ENCODE data around the gene G3BP2. TPM values are rescaled to one million over a fixed set of nuclear protein-coding genes. Genes with fewer than 3 reads are reported as not detected.
A peak's percentile ranks its signal among the peaks of the same experiment; 100 is the strongest.

G3BP2 gene
- total and polyA plus RNA-seq, 9 of the 15 experiments (the other 6 are each of a cell fraction or from before 2014, with no cell fraction given) = 25.2 to 222 (median 130) TPM

- H3K4me2 ChIP-seq (ENCODE audit: insufficient read depth, low read length) = peak overlapping the region; percentile 96
- H3K9me1 ChIP-seq (ENCODE audit: control insufficient read depth, insufficient read depth, low read length) = peaks cover 6% of the 10 kb centered on the region
- peaks cover 0 to 23% of the 10 kb centered on the region in 2 experiments; a peak in 3 of 5 replicates for H3K4me1 ChIP-seq (replicated peaks in 1 of 2; ENCODE audit: control insufficient read depth in 2 of 2, insufficient read depth in 2 of 2, low read length in 2 of 2)
- BruUV-seq (replicated peaks) = TSS peak; percentile 99
- peak; percentile 46 for FAIRE-seq
- CTCF ChIA-PET (ENCODE audit: low intra/inter-chr PET ratio) = no interaction called here
- peak overlapping the region; percentile 94 for H3K4me3 ChIP-seq
- peak overlapping the region; percentile 99 for H3K27ac ChIP-seq (ENCODE audit: extremely low read depth, low read depth, low read length)
- in situ Hi-C loops (cut with MboI) (no loop called here), intact Hi-C loops (cut with micrococcal nuclease) (loop anchor here (1.0 to 2.0 kb wide), 2 partner anchors 50 to 159 kb away; partner anchors contain the start of genes RCHY1, THAP6 and USO1)
- H2AFZ ChIP-seq (ENCODE audit: low read depth, low read length) = peak overlapping the region; percentile 85
- peaks cover 50% of the 10 kb centered on the region for H3K79me2 ChIP-seq (ENCODE audit: control insufficient read depth, insufficient read depth, low read length)
- POLR2A ChIA-PET = interaction anchor here (0.6 to 2.1 kb wide), 6 partner anchors 9 to 51 kb away, joined by 3 to 6 read pairs (median 4); partner anchors contain the start of gene USO1
- peak overlapping the region; percentile 70 to 96 for H3K9ac ChIP-seq (ENCODE audit: insufficient read depth in 1 of 2, low read depth in 2 of 2, low read length in 2 of 2)
- WGBS (ENCODE audit: insufficient coverage, low coverage, missing lambda C conversion rate) = 28% methylated on average over 5 of the region's 5 CpGs
- no peaks in the 10 kb centered on the region for H3K9me3 ChIP-seq (replicated peaks; ENCODE audit: control insufficient read depth, insufficient read depth, low read depth, low read length)
- H3K27me3 ChIP-seq (ENCODE audit: control insufficient read depth in 2 of 2, insufficient read depth in 2 of 2, low read length in 2 of 2) = no peaks in the 10 kb centered on the region
- ATAC-seq = peak; percentile 0; the same call in 1 of the 3 replicates
- peaks cover 10% of the 10 kb centered on the region for H3K36me3 ChIP-seq (ENCODE audit: control insufficient read depth, insufficient read depth, low read length)
- DNase-seq (ENCODE audit: extremely low read depth in 1 of 4, low spot score in 3 of 4) = peak in 1 of 4 experiments; percentile 31
- peaks cover 35% of the 10 kb centered on the region for H4K20me1 ChIP-seq (replicated peaks; ENCODE audit: control insufficient read depth, insufficient read depth, low read length)
- TF ChIP-seq SMAD4 (CRISPR knock-in tag; conservative IDR thresholded peaks at IDR 0.05) (0 out of 2 replicates have a peak, but pooled peaks have one; percentile 17), ZNF766 (CRISPR knock-in tag; conservative IDR thresholded peaks at IDR 0.05) (peak; percentile 69; the same call in 1 of the 2 replicates), CREB3L1 (IDR thresholded peaks at IDR 0.05; ENCODE audit: borderline replicate concordance, low read depth) (0 out of 2 replicates have a peak, but pooled peaks have one; percentile 12), ZFX (CRISPR knock-in tag; IDR thresholded peaks at IDR 0.05) (peak; percentile 79), ZNF592 (IDR thresholded peaks at IDR 0.05) (0 out of 2 replicates have a peak, but pooled peaks have one; percentile 46), BRD9 (IDR thresholded peaks at IDR 0.05; ENCODE audit: low read depth, partially characterized antibody) (peak; percentile 60), ZNF780A (CRISPR knock-in tag; IDR thresholded peaks at IDR 0.05) (no peak), ZNF224 (CRISPR knock-in tag; IDR thresholded peaks at IDR 0.05) (no peak), BACH1 (tag; IDR thresholded peaks at IDR 0.05) (peak; percentile 44; the same call in 1 of the 2 replicates), TGIF2 (CRISPR knock-in tag; IDR thresholded peaks at IDR 0.05) (no peak), RNF219 (CRISPR knock-in tag; IDR thresholded peaks at IDR 0.05) (no peak), RB1 (IDR thresholded peaks at IDR 0.05; ENCODE audit: low read depth) (no peak), ZNF76 (CRISPR knock-in tag; IDR thresholded peaks at IDR 0.05; ENCODE audit: borderline replicate concordance) (0 out of 2 replicates have a peak, but pooled peaks have one; percentile 27), KAT8 (IDR thresholded peaks at IDR 0.05; ENCODE audit: low read depth) (peak; percentile 10; the same call in 1 of the 2 replicates), BCOR (IDR thresholded peaks at IDR 0.05) (no peak), OTX1 (CRISPR knock-in tag; IDR thresholded peaks at IDR 0.05) (no peak)
These were observed 733 bp upstream of the G3BP2 start for GRCh38 chr4:75673959-75674328.

All from K562 (cell line).